KMS-11 (cell line): Measurements from ENCODE around the gene NELL1.

ENCODE experiments used
- H2AFZ ChIP-seq: fragments of 200-600 bp; sonication (generic); 2 replicates; pipeline ENCODE4 v1.6.1; 2016; ENCODE audit warnings: antibody characterized with exemption, mixed run types, low read depth
- H3K27ac ChIP-seq: fragments of 200-600 bp; sonication (generic); 2 replicates; pipeline ENCODE4 v1.6.1; 2016; ENCODE audit warnings: mild to moderate bottlenecking, mixed run types
- H3K27me3 ChIP-seq: fragments of 200-600 bp; sonication (generic); 2 replicates; pipeline ENCODE4 v1.6.1; 2017; ENCODE audit warnings: mild to moderate bottlenecking, low read depth, mixed run types, moderate library complexity; ENCODE audit not compliant: insufficient read depth
- H3K36me3 ChIP-seq: fragments of 200-600 bp; sonication (generic); 2 replicates; pipeline ENCODE4 v1.6.1; 2017; ENCODE audit warnings: mild to moderate bottlenecking, mixed run types; ENCODE audit not compliant: insufficient read depth
- H3K4me1 ChIP-seq: fragments of 200-600 bp; sonication (generic); 2 replicates; pipeline ENCODE4 v1.6.1; 2016; ENCODE audit warnings: mild to moderate bottlenecking, low read depth, mixed run types; ENCODE audit not compliant: poor library complexity, severe bottlenecking
- H3K4me2 ChIP-seq: fragments of 200-600 bp; sonication (generic); 2 replicates; pipeline ENCODE4 v1.7.0; 2016; ENCODE audit warnings: mild to moderate bottlenecking, mixed run types
- H3K4me3 ChIP-seq: fragments of 200-600 bp; sonication (generic); IDR thresholded peaks from 2 replicates; pipeline ENCODE4 v1.6.1; 2017; ENCODE audit warnings: low read depth, low read length, mixed read lengths; ENCODE audit not compliant: insufficient read depth
- H3K79me2 ChIP-seq: fragments of 200-600 bp; sonication (generic); 2 replicates; pipeline ENCODE4 v1.6.1; 2016; ENCODE audit warnings: low read depth, mixed run types; ENCODE audit not compliant: insufficient read depth
- H3K9ac ChIP-seq: fragments of 200-600 bp; sonication (generic); 2 replicates; pipeline ENCODE4 v1.6.1; 2016; ENCODE audit warnings: mild to moderate bottlenecking, mixed run types
- H4K20me1 ChIP-seq: fragments of 200-600 bp; sonication (generic); 2 replicates; pipeline ENCODE4 v1.6.1; 2016; ENCODE audit warnings: mild to moderate bottlenecking, mixed run types; ENCODE audit not compliant: insufficient read depth
- TF ChIP-seq, protein P1 (sequence below): fragments of 200-600 bp; sonication (generic); conservative IDR thresholded peaks from 2 replicates; pipeline ENCODE4 v1.6.1; 2017; ENCODE audit warnings: low read depth, mild to moderate bottlenecking, antibody characterized with exemption, low read length, moderate library complexity, mixed read lengths

Gene NELL1

DNA sequence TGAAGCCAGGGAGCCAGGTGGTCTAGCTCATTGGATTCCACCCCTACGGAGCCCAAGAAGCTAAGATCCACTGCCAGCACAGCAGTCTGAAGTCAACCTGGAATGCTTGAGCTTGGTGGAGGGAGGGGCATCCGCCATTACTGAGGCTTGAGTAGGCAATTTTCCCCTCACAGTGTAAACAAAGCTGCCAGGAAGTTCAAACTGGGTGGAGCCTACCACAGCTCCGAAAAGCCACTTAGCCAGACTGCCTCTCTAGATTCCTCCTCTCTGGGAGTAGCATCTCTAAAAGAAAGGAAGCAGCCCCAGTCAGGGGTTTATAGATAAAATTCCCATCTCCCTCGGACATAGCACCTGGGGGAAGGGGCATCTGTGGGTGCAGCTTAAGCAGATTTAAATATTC is 620.3 kb downstream of the NELL1 start:
- H3K27me3 ChIP-seq: no peaks in the 10 kb centered on the region
- no peaks in the 10 kb centered on the region for H3K4me1 ChIP-seq
- TF ChIP-seq, protein P1, sequence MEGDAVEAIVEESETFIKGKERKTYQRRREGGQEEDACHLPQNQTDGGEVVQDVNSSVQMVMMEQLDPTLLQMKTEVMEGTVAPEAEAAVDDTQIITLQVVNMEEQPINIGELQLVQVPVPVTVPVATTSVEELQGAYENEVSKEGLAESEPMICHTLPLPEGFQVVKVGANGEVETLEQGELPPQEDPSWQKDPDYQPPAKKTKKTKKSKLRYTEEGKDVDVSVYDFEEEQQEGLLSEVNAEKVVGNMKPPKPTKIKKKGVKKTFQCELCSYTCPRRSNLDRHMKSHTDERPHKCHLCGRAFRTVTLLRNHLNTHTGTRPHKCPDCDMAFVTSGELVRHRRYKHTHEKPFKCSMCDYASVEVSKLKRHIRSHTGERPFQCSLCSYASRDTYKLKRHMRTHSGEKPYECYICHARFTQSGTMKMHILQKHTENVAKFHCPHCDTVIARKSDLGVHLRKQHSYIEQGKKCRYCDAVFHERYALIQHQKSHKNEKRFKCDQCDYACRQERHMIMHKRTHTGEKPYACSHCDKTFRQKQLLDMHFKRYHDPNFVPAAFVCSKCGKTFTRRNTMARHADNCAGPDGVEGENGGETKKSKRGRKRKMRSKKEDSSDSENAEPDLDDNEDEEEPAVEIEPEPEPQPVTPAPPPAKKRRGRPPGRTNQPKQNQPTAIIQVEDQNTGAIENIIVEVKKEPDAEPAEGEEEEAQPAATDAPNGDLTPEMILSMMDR: no peak
- no peak overlapping the region for H2AFZ ChIP-seq
- no peaks in the 10 kb centered on the region for H3K79me2 ChIP-seq
- H3K9ac ChIP-seq: no peak overlapping the region
- no peak overlapping the region for H3K4me2 ChIP-seq
- no peak overlapping the region for H3K4me3 ChIP-seq
- H4K20me1 ChIP-seq: no peaks in the 10 kb centered on the region
- H3K27ac ChIP-seq: no peak overlapping the region
- no peaks in the 10 kb centered on the region for H3K36me3 ChIP-seq

DNA sequence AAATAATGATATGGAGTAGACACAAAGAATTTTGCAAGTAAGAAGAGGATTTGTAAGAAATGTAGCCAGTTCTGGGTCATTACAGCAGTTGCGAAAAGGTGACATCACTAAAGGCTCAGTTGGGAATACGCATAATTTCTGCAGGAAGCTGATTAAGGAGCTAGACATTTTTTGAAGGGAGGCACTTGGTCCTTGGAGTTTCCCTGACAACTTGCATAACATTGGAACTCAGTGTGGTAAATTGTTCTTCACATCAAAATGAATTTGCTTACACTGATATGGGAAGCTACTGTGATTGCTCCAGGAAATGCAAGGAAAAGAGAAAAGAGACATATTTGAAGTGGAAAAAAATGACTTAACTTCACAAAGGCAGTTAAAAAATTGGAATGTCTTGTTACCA is 626.1 kb downstream of the NELL1 start:
- TF ChIP-seq, protein P1: no peak
- Histone ChIP-seq H4K20me1 (no peaks in the 10 kb centered on the region), H2AFZ (no peak overlapping the region), H3K79me2 (no peaks in the 10 kb centered on the region), H3K4me3 (no peak overlapping the region), H3K27me3 (no peaks in the 10 kb centered on the region), H3K27ac (no peak overlapping the region), H3K4me2 (no peak overlapping the region), H3K9ac (no peak overlapping the region), H3K36me3 (no peaks in the 10 kb centered on the region), H3K4me1 (no peaks in the 10 kb centered on the region)

DNA sequence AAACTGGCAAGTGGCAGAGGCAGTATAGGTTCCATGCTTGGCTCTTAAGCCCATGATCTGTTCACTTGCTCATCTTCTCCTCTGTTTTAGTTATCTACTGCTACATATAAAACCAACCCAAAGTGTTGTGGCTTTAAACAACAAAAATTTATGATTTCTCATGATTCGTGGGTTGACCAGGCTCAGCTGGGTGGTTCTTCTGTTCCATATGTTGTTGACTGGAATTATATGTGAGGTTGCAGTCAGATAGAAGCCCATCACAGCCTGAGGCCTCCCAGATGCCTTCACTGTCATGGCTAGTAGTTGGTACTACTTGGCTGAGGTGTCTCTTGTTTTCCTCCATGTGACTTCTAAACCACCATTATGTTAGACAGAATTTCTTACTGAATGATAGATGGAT is 632.6 kb downstream of the NELL1 start:
- Histone ChIP-seq H3K27ac (no peak overlapping the region), H4K20me1 (no peaks in the 10 kb centered on the region), H3K4me1 (no peaks in the 10 kb centered on the region), H2AFZ (no peak overlapping the region), H3K79me2 (no peaks in the 10 kb centered on the region), H3K27me3 (no peaks in the 10 kb centered on the region), H3K4me2 (no peak overlapping the region), H3K4me3 (no peak overlapping the region), H3K36me3 (no peaks in the 10 kb centered on the region), H3K9ac (no peak overlapping the region)
- TF ChIP-seq, protein P1: no peak

DNA sequence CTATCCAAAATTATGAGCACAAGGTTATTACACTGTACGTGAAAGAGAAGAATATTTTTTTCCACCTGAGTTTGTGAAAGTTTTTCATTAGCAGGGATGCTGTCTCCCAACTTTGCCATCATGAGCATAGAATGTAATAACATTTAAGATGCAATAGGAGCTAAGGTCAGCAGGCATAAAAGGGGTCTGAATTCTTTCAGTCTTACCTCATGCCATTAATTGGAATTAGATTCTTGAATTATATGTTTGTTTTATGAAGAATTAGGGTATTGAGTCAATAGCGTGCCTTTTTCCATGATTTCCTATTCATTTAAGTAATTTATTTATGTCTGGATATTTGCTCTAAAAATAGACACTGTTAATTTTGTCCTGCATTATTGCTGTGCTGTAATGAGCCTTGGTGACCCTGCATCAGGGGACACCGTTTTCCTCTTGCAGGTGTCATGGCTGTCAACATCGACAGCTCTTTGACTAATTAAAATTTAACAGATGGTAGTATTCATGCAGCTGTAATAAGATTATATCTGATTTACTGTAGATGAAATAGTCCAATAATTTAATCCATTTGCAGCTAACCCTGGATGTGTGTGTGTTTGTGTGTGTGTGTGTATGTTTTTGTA is 637.5 kb downstream of the NELL1 start:
- H3K4me2 ChIP-seq: no peak overlapping the region
- no peaks in the 10 kb centered on the region for H3K79me2 ChIP-seq
- H4K20me1 ChIP-seq: no peaks in the 10 kb centered on the region
- H3K4me3 ChIP-seq: no peak overlapping the region
- H3K27ac ChIP-seq: no peak overlapping the region
- no peak overlapping the region for H2AFZ ChIP-seq
- TF ChIP-seq, protein P1: no peak
- no peaks in the 10 kb centered on the region for H3K4me1 ChIP-seq
- H3K9ac ChIP-seq: no peak overlapping the region
- no peaks in the 10 kb centered on the region for H3K27me3 ChIP-seq
- no peaks in the 10 kb centered on the region for H3K36me3 ChIP-seq
